Measurements from ENCODE around the gene ADAM19.

- TF ChIP-seq, protein P1, sequence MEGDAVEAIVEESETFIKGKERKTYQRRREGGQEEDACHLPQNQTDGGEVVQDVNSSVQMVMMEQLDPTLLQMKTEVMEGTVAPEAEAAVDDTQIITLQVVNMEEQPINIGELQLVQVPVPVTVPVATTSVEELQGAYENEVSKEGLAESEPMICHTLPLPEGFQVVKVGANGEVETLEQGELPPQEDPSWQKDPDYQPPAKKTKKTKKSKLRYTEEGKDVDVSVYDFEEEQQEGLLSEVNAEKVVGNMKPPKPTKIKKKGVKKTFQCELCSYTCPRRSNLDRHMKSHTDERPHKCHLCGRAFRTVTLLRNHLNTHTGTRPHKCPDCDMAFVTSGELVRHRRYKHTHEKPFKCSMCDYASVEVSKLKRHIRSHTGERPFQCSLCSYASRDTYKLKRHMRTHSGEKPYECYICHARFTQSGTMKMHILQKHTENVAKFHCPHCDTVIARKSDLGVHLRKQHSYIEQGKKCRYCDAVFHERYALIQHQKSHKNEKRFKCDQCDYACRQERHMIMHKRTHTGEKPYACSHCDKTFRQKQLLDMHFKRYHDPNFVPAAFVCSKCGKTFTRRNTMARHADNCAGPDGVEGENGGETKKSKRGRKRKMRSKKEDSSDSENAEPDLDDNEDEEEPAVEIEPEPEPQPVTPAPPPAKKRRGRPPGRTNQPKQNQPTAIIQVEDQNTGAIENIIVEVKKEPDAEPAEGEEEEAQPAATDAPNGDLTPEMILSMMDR (IDR thresholded peaks at IDR 0.05): no peak
- no peak for TF ChIP-seq REST (IDR thresholded peaks at IDR 0.05; ENCODE audit: insufficient read depth in 1 of 2, low read depth in 2 of 2, low read length in 1 of 2)
Observed at GRCh38 chr5:157485340-157485739, 90.2 kb downstream of the ADAM19 start.

All from Panc1 (cell line).